ES-I3 (cell line): ENCODE data around the gene TEX29.

Experiments
- H3K36me3 ChIP-seq: 2 replicates; pipeline ENCODE4 v1.6.1; 2013; ENCODE audit warnings: mild to moderate bottlenecking, low read length, control low read depth, moderate library complexity; ENCODE audit not compliant: insufficient read depth
- H3K4me1 ChIP-seq: 2 replicates; pipeline ENCODE4 v1.6.1; 2013; ENCODE audit warnings: mild to moderate bottlenecking, control low read depth, low read length; ENCODE audit not compliant: insufficient read depth
- H3K9ac ChIP-seq: 2 replicates; pipeline ENCODE4 v1.6.1; 2013; ENCODE audit warnings: low read depth, mild to moderate bottlenecking, low read length, moderate library complexity
- H3K9me3 ChIP-seq: 2 replicates; pipeline ENCODE4 v1.6.1; 2013; ENCODE audit warnings: mild to moderate bottlenecking, low read length, moderate library complexity; ENCODE audit not compliant: control insufficient read depth, insufficient read depth

The TEX29 gene

GRCh38 chr13:111322001-111322915 is 1.8 kb downstream of the TEX29 start:
- H3K4me1 ChIP-seq, result no peaks in the 10 kb centered on the region; the same call in 1 of the 2 replicates

GRCh38 chr13:111322916-111323331 is 2.5 kb downstream of the TEX29 start:
- H3K36me3 ChIP-seq, result no peaks in the 10 kb centered on the region
- H3K9ac ChIP-seq, result no peak overlapping the region
- H3K4me1 ChIP-seq, result no peaks in the 10 kb centered on the region; the same call in 1 of the 2 replicates
- no peaks in the 10 kb centered on the region for H3K9me3 ChIP-seq

More at GRCh38 chr13:111322001-111322915, 1.8 kb downstream of the TEX29 start:
- no peak overlapping the region for H3K9ac ChIP-seq
- H3K9me3 ChIP-seq, result no peaks in the 10 kb centered on the region
- H3K36me3 ChIP-seq, result no peaks in the 10 kb centered on the region; the same call in 1 of the 2 replicates

GRCh38 chr13:111323549-111323948 is 3.1 kb downstream of the TEX29 start:
- no peaks in the 10 kb centered on the region for H3K9me3 ChIP-seq
- no peak overlapping the region for H3K9ac ChIP-seq
- no peaks in the 10 kb centered on the region; the same call in 1 of the 2 replicates for H3K4me1 ChIP-seq
- no peaks in the 10 kb centered on the region for H3K36me3 ChIP-seq

GRCh38 chr13:111323950-111324651 is 3.7 kb downstream of the TEX29 start:
- Histone ChIP-seq H3K4me1 (no peaks in the 10 kb centered on the region; the same call in 1 of the 2 replicates), H3K36me3 (no peaks in the 10 kb centered on the region), H3K9me3 (no peaks in the 10 kb centered on the region), H3K9ac (no peak overlapping the region)

GRCh38 chr13:111324736-111325135 is 4.3 kb downstream of the TEX29 start:
- no peaks in the 10 kb centered on the region for H3K9me3 ChIP-seq
- no peaks in the 10 kb centered on the region; the same call in 1 of the 2 replicates for H3K4me1 ChIP-seq
- H3K9ac ChIP-seq, result no peak overlapping the region
- H3K36me3 ChIP-seq, result no peaks in the 10 kb centered on the region

GRCh38 chr13:111325146-111325890 is 4.9 kb downstream of the TEX29 start:
- no peak overlapping the region for H3K9ac ChIP-seq
- H3K36me3 ChIP-seq, result no peaks in the 10 kb centered on the region
- H3K9me3 ChIP-seq, result no peaks in the 10 kb centered on the region
- H3K4me1 ChIP-seq, result no peaks in the 10 kb centered on the region; the same call in 1 of the 2 replicates

- no peaks in the 10 kb centered on the region for H3K36me3 ChIP-seq
- H3K4me1 ChIP-seq, result no peaks in the 10 kb centered on the region; the same call in 1 of the 2 replicates
- H3K9me3 ChIP-seq, result no peaks in the 10 kb centered on the region
- H3K9ac ChIP-seq, result no peak overlapping the region
Observed at GRCh38 chr13:111325941-111326620, 5.6 kb downstream of the TEX29 start.

- Histone ChIP-seq H3K9ac (no peak overlapping the region), H3K36me3 (no peaks in the 10 kb centered on the region), H3K4me1 (no peaks in the 10 kb centered on the region; the same call in 1 of the 2 replicates), H3K9me3 (no peaks in the 10 kb centered on the region)
Observed at GRCh38 chr13:111326621-111326965, 6.2 kb downstream of the TEX29 start.

GRCh38 chr13:111326981-111327642 is 6.7 kb downstream of the TEX29 start:
- Histone ChIP-seq H3K9me3 (no peaks in the 10 kb centered on the region), H3K4me1 (no peaks in the 10 kb centered on the region; the same call in 1 of the 2 replicates), H3K36me3 (no peaks in the 10 kb centered on the region)

GRCh38 chr13:111327730-111328573 is 7.5 kb downstream of the TEX29 start:
- Histone ChIP-seq H3K9me3 (no peaks in the 10 kb centered on the region; the same call in 1 of the 2 replicates), H3K9ac (no peak overlapping the region), H3K36me3 (no peaks in the 10 kb centered on the region), H3K4me1 (no peaks in the 10 kb centered on the region; the same call in 1 of the 2 replicates)

More at GRCh38 chr13:111326981-111327642, 6.7 kb downstream of the TEX29 start:
- H3K9ac ChIP-seq, result no peak overlapping the region

GRCh38 chr13:111328574-111329410 is 8.3 kb downstream of the TEX29 start:
- Histone ChIP-seq H3K36me3 (no peaks in the 10 kb centered on the region), H3K4me1 (no peaks in the 10 kb centered on the region; the same call in 1 of the 2 replicates), H3K9me3 (no peaks in the 10 kb centered on the region; the same call in 1 of the 2 replicates), H3K9ac (no peak overlapping the region)

GRCh38 chr13:111329641-111330040 is 9.2 kb downstream of the TEX29 start:
- Histone ChIP-seq H3K9ac (no peak overlapping the region), H3K9me3 (no peaks in the 10 kb centered on the region; the same call in 1 of the 2 replicates), H3K36me3 (no peaks in the 10 kb centered on the region), H3K4me1 (no peaks in the 10 kb centered on the region)
